HCEC 1CT (cell line): Measurements from ENCODE around the gene TBC1D22A.
"Not testable (repeated sequence)": the region's sequence is repeated elsewhere in the genome, so short reads cannot be mapped to it uniquely, and the experiment has no call there.

Experiments used
- DNase-seq: peaks from one replicate; pipeline ENCODE4 v3.0.0-alpha.2; 2017

Gene TBC1D22A

DNA sequence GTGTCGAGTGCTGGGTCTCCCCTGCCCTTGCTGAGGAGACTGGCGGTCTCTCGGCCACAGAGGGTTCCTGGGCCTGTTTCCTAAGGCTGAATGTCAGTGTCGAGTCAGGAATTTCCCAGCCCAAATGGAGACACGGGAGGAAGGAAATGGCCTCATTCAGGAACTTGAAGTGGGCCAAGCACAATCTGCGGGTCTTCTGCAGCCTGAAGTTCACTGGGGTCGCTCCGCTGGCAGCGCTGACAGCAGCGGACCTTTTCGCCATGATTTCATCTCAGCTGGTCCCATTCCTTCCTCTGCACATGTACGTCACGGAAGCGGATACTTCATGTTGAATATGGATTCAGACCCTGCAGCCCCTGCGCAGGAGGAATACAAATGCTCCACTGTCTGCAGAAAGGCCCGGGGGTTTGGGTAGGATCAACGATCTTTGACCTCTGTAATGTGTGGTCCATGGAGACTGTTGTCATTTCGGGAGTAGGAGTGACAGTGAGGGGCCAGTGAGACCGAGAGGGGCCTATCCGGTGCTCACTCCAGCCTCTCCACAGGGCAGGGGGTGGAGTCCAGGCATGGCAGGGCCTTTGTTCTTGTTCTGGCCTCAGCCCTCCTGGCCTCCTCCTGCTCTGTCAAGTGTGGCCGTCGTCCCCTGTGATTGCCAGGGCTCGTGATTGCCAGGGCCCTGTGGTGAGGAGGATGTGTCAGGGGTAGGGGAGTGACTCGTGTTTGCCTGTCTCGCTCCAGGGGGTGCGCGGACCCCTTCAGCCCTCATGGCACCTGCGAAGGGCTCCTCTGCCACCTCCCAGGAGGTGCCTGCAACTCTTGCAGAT, 402.3 kb downstream of the TBC1D22A start:
- DNase-seq, result no peak

DNA sequence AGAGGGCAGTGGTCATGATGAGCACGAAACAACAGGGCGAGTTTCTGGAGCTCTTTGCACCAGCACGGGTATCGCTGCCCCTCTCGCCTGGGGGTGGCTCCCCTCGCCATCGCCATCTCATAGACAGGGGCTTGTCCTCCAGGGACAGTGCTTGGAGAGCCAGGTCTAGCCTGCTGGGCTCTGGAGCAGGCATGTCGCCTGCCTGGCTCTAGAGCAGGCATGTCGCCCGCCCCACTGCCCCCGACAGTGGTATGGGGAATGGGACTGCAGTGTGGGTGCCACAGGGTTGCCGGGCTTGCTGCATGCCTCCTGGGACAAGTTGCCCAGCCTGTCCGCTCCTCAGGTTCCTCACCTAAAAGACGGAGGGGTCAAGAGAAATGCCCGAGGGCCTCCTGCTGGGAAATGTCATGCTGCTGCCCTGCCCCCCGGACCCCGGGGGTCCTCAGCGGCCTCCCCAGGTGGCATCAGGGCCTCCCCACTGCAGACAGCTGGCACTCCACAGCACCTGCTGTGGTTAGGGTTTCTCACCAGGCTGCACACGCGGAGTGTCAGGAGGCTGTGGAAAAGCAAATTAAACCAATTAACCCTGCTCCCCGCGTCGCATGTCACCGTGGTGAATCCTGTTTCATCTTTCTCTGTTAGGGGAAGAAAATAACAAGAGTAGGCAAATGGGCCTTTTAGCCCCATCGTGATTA, 403.0 kb downstream of the TBC1D22A start:
- no peak for DNase-seq

DNA sequence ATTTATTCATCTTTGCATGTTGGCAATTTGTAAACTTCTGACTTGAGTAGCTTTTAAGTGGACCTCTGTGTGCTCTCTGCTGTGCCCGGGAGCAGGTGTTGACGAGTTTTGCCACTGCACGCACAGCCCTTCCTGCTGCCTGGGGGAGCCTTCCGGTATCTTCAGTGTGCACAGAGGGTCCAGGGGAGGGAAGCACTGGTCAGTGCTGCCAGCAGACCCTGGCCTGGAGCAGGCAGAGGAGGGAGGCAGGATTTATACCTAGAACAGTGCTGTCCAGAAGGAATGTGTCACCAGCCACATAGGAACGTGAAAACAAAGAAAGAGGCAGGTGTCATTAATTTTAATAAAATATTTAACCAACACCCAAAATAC, 403.6 kb downstream of the TBC1D22A start:
- no peak for DNase-seq

DNA sequence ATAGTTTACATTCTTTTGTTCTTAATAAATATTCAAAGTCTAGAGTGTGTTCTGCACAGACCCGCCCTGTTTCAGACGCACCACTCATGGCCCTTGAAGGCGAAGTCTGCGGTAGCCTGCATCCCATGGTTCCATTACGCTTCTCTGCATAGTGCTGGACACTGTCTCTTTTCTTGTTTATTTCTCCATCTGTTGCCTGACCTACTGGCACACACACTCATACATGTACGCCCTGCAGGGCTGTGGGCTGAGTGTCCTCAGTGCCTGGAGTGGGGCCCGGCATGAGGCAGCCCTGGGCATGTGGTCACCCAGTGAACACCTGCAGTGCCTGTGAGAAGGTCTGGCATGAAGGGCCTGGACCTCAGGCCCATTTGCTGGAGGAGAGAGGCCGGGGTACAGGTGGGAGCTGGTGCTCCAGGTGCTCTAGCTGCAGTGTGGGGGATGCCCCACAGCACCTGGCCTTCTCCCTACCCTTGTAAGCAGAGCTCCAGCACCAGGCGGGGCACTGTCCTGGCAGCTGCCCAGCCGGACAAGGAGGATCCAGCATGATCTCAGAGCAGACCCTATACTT, 404.1 kb downstream of the TBC1D22A start:
- no peak for DNase-seq

DNA sequence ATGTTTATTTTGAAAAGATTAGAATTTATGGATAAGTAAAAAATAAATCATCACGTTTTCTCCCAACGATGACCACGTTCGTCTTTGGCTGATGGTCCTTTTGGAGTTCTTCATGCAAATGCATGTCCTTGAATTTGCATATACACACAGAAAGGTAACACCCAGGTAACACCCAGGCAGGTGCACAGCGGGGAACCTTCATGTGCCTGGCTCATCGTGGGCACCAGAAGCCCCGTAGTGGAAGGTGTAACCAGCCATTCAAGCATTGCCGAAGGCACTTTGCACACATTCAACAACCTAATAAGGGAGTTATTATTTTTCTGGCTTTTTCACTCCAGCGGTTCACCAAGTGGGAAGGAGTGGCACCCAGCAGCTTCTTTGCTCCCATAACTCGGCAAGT, 404.6 kb downstream of the TBC1D22A start:
- no peak for DNase-seq

DNA sequence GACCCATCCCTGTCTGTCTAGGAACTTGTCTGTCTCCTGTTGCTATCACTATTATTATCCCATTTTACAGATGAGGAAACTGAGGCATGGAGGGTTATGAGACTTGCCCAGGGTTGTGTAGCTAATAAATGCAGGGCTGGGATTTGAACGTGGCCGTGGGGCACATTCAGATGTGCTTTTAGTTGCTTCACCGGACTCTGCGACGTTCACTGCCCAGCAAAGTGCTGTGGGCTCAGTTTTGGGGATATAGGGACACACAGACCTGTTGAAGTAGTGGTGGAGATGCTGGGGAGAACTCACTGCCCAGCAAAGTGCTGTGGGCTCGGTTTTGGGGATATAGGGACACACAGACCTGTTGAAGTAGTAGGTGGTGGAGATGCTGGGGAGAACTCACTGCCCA, 405.5 kb downstream of the TBC1D22A start:
- DNase-seq, result not testable (repeated sequence)

GRCh38 chr22:47168441-47168840, 406.0 kb downstream of the TBC1D22A start:
- no peak for DNase-seq

- DNase-seq, result no peak
Observed at GRCh38 chr22:47168900-47169800, 406.7 kb downstream of the TBC1D22A start.

GRCh38 chr22:47169801-47170140, 407.3 kb downstream of the TBC1D22A start:
- no peak for DNase-seq

GRCh38 chr22:47170511-47171440, 408.3 kb downstream of the TBC1D22A start:
- DNase-seq, result not testable (repeated sequence)

- no peak for DNase-seq
Observed at GRCh38 chr22:47171441-47172221, 409.2 kb downstream of the TBC1D22A start.

- DNase-seq, result no peak
Observed at GRCh38 chr22:47172771-47173534, 410.5 kb downstream of the TBC1D22A start.

GRCh38 chr22:47173535-47174021, 411.1 kb downstream of the TBC1D22A start:
- no peak for DNase-seq

- no peak for DNase-seq
Observed at GRCh38 chr22:47174096-47174495, 411.6 kb downstream of the TBC1D22A start.

GRCh38 chr22:47174671-47175112, 412.2 kb downstream of the TBC1D22A start:
- DNase-seq, result no peak

DNA sequence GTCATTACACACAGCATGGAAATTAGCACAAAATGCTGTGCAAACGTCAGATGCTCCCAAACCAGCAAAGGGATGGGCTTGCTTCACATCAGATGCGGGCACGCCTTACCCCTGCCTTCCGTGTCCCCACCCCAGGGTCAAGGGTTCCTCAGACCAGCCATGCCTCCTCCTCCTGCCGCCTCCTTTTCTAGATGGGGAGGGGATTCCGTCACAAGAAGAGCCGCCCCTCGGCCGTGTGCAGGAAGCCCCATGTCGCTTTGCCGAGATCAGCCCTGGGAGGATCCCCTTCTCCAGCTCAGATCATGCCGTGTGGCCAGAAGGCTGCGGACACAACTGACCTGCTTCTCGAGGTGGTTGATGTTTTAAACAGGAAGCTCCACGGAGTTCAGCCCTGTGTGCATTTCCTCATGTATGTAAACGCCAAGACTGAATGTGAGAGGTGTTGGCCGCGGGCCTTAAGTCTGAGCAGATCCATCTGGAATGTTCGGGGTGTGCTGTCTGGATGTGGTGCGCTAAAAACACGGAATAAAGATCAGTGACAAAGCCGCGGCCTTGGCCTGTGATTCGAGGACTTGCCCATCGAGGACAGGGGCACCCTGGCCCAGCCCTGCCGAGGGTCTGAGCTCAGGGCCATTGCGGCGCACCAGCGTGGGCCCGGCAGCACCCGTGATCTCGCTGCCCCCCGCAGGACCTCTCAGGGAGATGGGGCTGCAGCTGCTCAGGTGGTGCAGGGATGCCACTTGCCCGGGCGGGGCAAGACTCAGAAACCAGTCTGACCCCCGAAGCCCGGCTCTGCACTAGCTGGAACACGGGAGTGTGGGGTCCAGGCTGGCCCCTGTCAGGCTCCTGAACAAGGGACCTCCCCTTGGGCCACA, 412.9 kb downstream of the TBC1D22A start:
- DNase-seq, result peak; percentile 4

- DNase-seq, result no peak
Observed at GRCh38 chr22:47176026-47176389, 413.6 kb downstream of the TBC1D22A start.

DNA sequence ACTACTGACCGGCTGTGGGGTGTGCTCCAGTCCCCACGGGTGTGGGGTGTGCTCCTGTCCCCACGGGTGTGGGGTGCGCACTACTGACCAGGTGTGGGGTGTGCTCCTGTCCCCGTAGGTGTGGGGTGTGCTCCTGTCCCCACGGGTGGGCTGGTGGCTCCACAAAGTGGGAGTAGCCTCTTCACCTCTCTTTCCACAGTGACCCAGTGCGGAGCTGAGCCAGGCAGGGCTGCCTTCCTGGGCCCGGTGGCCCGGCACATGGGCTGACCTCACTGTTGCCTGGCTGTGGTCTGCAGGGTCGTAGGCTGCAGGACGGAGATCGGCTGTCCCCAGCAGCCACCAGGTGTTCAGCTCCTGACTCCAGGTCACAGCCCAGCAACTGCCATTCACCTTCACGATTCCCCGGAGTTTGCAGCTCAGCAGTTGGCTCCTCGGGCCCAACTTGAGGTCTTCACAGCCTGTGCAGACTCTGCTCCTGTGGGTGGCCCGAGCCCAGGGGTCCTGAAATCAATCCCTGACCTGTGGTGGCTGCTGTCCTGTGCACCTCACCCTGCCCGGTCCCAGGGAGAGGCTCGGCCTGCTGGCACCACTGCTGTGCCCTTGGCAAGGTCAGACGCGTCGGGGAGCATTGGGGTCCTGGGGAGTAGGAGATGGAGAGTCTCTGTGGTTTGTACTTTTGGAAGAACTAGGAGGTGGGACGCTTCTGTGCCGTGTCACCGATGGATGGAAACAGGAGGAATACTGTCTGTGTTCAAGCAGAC, 414.3 kb downstream of the TBC1D22A start:
- no peak for DNase-seq
